Liver (tissue), 3 donors: ENCODE measurements around the gene OARD1.

Source experiments
- CTCF ChIP-seq: fragments of 150-350 bp; IDR thresholded peaks from 2 replicates; pipeline ENCODE4 v1.5.1; 2017; ENCODE audit warnings: improper control_type of control experiment, low read depth, low read length; ENCODE audit not compliant: missing input control
- RAD21 ChIP-seq, 2 donors: IDR thresholded peaks; 2 replicates each; pipeline ENCODE4 v1.6.1; 2016; ENCODE audit warnings: antibody characterized with exemption in 2 of 2, mild to moderate bottlenecking in 2 of 2
- REST ChIP-seq: IDR thresholded peaks from 2 replicates; pipeline ENCODE4 v1.6.1; 2016; ENCODE audit warnings: antibody characterized with exemption, mild to moderate bottlenecking
- TAF1 ChIP-seq: conservative IDR thresholded peaks from 2 replicates; pipeline ENCODE4 v1.6.1; 2016; ENCODE audit warnings: antibody characterized with exemption, mild to moderate bottlenecking
- donor health status: healthy.
- donor health status: healthy.

GRCh38 chr6:41040940-41041536, 31.1 kb downstream of the OARD1 start:
- TF ChIP-seq RAD21 (IDR thresholded peaks at IDR 0.05) (no peak), CTCF (no peak), REST (no peak), TAF1 (no peak)
